Hepatocyte (in vitro differentiated cells): Measurements from ENCODE around the gene INSIG1. TPM values are rescaled to one million over a fixed set of nuclear protein-coding genes. Genes with fewer than 3 reads are reported as not detected.

ENCODE experiments used
- DNase-seq: peaks from one replicate; pipeline ENCODE4 v3.0.0-alpha.2; 2016; ENCODE audit warnings: low spot score
- H2AFZ ChIP-seq: fragments of 200-600 bp; sonication (generic); 2 replicates; pipeline ENCODE4 v1.6.0; 2016; ENCODE audit warnings: antibody characterized with exemption, mild to moderate bottlenecking
- H3K27ac ChIP-seq: fragments of 200-600 bp; sonication (generic); 2 replicates; pipeline ENCODE4 v1.5.1; 2016; ENCODE audit warnings: mild to moderate bottlenecking
- H3K27me3 ChIP-seq: fragments of 200-600 bp; sonication (generic); 2 replicates; pipeline ENCODE4 v1.6.1; 2016
- H3K36me3 ChIP-seq: fragments of 200-600 bp; sonication (generic); replicated peaks from 2 replicates; pipeline ENCODE4 v1.5.1; 2016; ENCODE audit warnings: low read depth; ENCODE audit not compliant: insufficient read depth
- H3K4me1 ChIP-seq: fragments of 200-600 bp; sonication (generic); 2 replicates; pipeline ENCODE4 v1.5.1; 2016; ENCODE audit warnings: mild to moderate bottlenecking, moderate library complexity; ENCODE audit not compliant: insufficient read depth
- H3K4me2 ChIP-seq: fragments of 200-600 bp; sonication (generic); 2 replicates; pipeline ENCODE4 v1.6.0; 2016
- H3K4me3 ChIP-seq: fragments of 200-600 bp; sonication (generic); 2 replicates; pipeline ENCODE4 v1.5.1; 2016; ENCODE audit warnings: mild to moderate bottlenecking
- H3K79me2 ChIP-seq: fragments of 200-600 bp; sonication (generic); 2 replicates; pipeline ENCODE4 v1.6.0; 2017; ENCODE audit warnings: mild to moderate bottlenecking
- H3K9me2 ChIP-seq: fragments of 200-600 bp; sonication (generic); replicated peaks from 2 replicates; pipeline ENCODE4 v1.6.0; 2017; ENCODE audit warnings: mild to moderate bottlenecking; ENCODE audit not compliant: insufficient read depth
- H3K9me3 ChIP-seq: fragments of 200-600 bp; sonication (generic); 2 replicates; pipeline ENCODE4 v1.5.1; 2016; ENCODE audit warnings: low read depth, mild to moderate bottlenecking
- H4K20me1 ChIP-seq: fragments of 200-600 bp; sonication (generic); 2 replicates; pipeline ENCODE4 v1.6.0; 2016; ENCODE audit warnings: mild to moderate bottlenecking; ENCODE audit not compliant: insufficient read depth, poor library complexity, severe bottlenecking
- CTCF ChIP-seq: fragments of 200-600 bp; sonication (generic); IDR thresholded peaks from 2 replicates; pipeline ENCODE4 v1.5.1; 2016; ENCODE audit warnings: antibody characterized with exemption, mild to moderate bottlenecking; ENCODE audit not compliant: poor library complexity
- EZH2 ChIP-seq: fragments of 200-600 bp; sonication (generic); IDR thresholded peaks from 2 replicates; pipeline ENCODE4 v1.6.1; 2016; ENCODE audit warnings: antibody characterized with exemption, mild to moderate bottlenecking, borderline replicate concordance
- EZH2phosphoT487 ChIP-seq: fragments of 200-600 bp; sonication (generic); IDR thresholded peaks from one replicate; pipeline ENCODE4 v1.6.1; 2018; ENCODE audit warnings: antibody characterized with exemption, mild to moderate bottlenecking, low read depth, moderate library complexity; ENCODE audit not compliant: unreplicated experiment, severe bottlenecking
- WGBS: methylation state at CpG from one replicate; pipeline ENCODE4 v1.1.6; 2016; ENCODE audit warnings: low lambda C conversion rate; ENCODE audit errors: missing lambda C conversion rate; 5-methylcytosine and 5-hydroxymethylcytosine counted together
- polyA plus RNA-seq: library from polyadenylated mRNA; unstranded; fragments of >200 nt; fragmentation: Nextera tagmentation; extraction: Ambion mirVana; gene quantifications from 2 replicates; pipeline ENCODE4 v1.2.1, GENCODE V29; 2016
- total RNA-seq: library from RNA; depleted of rRNA; stranded (reverse); fragments of >200 nt; gene quantifications from 2 replicates; pipeline ENCODE4 v1.2.3, GENCODE V29; 2014

INSIG1 gene
- total and polyA plus RNA-seq, 2 experiments from 2014 or later = 196 to 305 TPM

GRCh38 chr7:155298288-155298833, 683 bp downstream of the INSIG1 start:
- TF ChIP-seq EZH2 (no peak), EZH2phosphoT487 (peak; percentile 9)
- Histone ChIP-seq H3K27ac (peak overlapping the region; percentile 97), H3K4me2 (peak overlapping the region; percentile 77), H2AFZ (no peak overlapping the region), H3K4me1 (peaks cover 4% of the 10 kb centered on the region), H3K27me3 (no peaks in the 10 kb centered on the region), H3K4me3 (peak overlapping the region; percentile 78), H3K9me3 (no peaks in the 10 kb centered on the region), H3K79me2 (peaks cover 51% of the 10 kb centered on the region), H3K9me2 (no peaks in the 10 kb centered on the region), H4K20me1 (peaks cover 45% of the 10 kb centered on the region), H3K36me3 (no peaks in the 10 kb centered on the region)
- 1% methylated on average over 34 of the region's 34 CpGs for WGBS
- peak; percentile 41 for DNase-seq

- Histone ChIP-seq H3K4me1 (peaks cover 4% of the 10 kb centered on the region), H3K4me2 (peak overlapping the region; percentile 77), H3K9me3 (no peaks in the 10 kb centered on the region), H2AFZ (no peak overlapping the region), H3K27ac (peak overlapping the region; percentile 97), H3K9me2 (no peaks in the 10 kb centered on the region), H4K20me1 (peaks cover 50% of the 10 kb centered on the region), H3K4me3 (peak overlapping the region; percentile 78), H3K36me3 (no peaks in the 10 kb centered on the region), H3K79me2 (peaks cover 52% of the 10 kb centered on the region), H3K27me3 (no peaks in the 10 kb centered on the region)
- TF ChIP-seq CTCF (no peak), EZH2phosphoT487 (no peak), EZH2 (no peak)
- peak; percentile 93 for DNase-seq
- 6% methylated on average over 27 of the region's 27 CpGs for WGBS
These were observed 1.3 kb downstream of the INSIG1 start for GRCh38 chr7:155298834-155299534.

GRCh38 chr7:155299535-155300202, 2.0 kb downstream of the INSIG1 start:
- TF ChIP-seq EZH2phosphoT487 = no peak
- no peak for TF ChIP-seq EZH2
- no peak for TF ChIP-seq CTCF
- peak overlapping the region; percentile 35 for H3K4me3 ChIP-seq
- 64% methylated on average over 8 of the region's 8 CpGs for WGBS
- no peaks in the 10 kb centered on the region for H3K9me2 ChIP-seq
- no peaks in the 10 kb centered on the region for H3K27me3 ChIP-seq
- H2AFZ ChIP-seq = no peak overlapping the region
- H4K20me1 ChIP-seq = peaks cover 56% of the 10 kb centered on the region
- peak overlapping the region; percentile 77 for H3K4me2 ChIP-seq
- H3K79me2 ChIP-seq = peaks cover 58% of the 10 kb centered on the region
- peaks cover 6% of the 10 kb centered on the region for H3K36me3 ChIP-seq
- peak overlapping the region; percentile 97 for H3K27ac ChIP-seq
- H3K9me3 ChIP-seq = no peaks in the 10 kb centered on the region
- peak; percentile 32 for DNase-seq
- peaks cover 4% of the 10 kb centered on the region for H3K4me1 ChIP-seq
